Activated CD4-positive, CD25-positive, alpha-beta regulatory T cell treated with anti-CD3 and anti-CD28 coated beads, Interleukin-2, amount 50 U/mL, for 16 hours (primary cell): Measurements from ENCODE around the gene CABP2.

ENCODE experiments used
- DNase-seq: peaks from one replicate; pipeline ENCODE4 v3.0.0-alpha.2; 2020; ENCODE audit warnings: low read depth, low spot score

CABP2 gene

DNA sequence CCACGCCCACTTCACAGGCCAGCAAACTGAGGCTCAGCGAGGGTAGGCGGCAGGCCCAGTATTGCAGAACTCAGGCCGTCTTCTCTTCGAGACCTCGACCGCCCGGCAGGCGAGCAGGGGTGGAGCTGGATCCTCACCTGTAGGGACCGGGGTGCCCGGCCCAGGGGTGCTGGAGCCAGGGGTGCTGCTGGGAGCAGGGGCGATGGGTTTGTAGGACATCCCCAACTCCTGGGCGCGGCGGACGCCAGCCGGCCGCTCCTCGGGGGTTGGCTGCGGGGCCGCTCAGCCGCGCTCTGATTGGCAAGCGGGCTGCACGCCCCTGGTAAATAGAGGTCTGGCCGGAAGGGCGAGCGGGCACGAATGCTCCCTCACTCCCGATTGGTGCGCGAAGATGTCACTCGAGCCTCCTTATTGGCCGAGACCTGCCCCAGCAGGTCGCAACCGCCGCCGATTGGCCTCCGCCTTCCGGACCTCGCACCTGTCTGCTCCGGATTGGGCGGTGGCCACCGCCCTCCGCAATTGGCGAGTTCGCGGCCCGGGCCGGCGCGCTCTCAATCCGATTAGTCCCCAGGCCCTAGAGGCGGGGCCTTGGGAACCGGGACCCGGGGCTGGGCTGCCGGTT is 15.3 kb downstream of the CABP2 start, which contains the start of gene CDK2AP2:
CDK2AP2 (minus strand) TSS at position 299 of the 622 bp plus-strand sequence; CDS start at position 219, 80 bp downstream.
- DNase-seq = peak; percentile 94

DNA sequence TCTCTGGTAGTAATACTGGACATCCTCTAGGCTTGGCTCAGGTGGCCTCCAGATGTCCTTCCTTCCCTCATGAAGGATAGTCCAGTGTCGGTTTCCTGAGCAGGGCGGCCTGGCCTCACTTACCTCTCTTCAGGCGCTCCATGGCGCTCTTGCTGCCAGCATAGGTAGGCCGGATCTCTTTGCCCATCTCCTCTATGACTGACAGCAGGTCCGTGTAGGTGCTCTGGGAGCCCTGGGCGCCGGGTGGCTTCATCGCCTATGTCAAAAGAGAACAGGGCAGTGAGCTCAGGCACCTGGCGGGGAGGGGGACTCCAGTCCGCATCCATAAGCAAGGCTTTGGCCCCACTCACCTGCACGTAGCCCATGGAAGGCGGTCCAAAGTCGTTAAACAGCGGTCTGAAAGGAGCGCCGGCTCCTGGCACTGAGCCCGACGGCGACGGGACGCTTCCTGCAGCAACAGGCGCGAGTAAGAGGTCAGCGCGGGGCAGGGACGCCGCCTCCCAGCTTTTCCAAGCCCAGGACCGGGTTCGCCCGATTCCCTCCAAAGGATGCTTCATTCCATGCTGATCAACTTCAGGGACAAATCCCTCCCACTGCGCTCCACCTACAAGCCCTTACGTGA is 15.9 kb downstream of the CABP2 start:
- no peak for DNase-seq

DNA sequence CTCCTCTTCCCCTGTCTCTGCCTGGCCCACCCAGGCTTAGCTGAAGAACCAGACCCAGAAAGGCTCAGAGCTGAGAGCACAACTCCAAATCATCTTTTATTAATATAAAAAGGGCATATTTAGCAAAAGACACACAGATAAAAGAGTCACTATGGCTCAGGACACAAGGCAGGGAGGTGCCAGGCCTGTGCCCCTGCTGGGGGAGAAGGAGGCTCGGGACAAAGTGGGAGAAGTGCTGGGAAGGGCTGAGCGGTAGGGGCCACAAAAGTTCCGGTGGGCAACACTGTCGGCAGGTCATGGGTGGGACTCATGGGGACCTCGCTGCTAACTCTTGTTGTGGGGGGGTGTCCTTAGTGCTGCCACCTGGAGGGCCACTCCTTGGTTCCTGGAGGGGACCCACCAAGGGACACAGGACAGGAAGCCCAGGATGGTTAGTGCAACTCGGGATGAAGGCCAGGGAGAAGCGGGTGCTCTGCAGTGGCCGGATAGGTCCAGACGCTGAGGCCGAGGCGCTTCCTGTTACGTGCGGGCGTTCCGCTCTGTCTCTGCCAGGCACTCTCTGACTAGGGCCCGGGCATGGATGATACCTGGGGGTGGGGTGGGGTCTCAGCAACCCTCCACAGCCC is 16.7 kb downstream of the CABP2 start:
- no peak for DNase-seq

- peak; percentile 79 for DNase-seq
Measured at GRCh38 chr11:67505605-67506396, 17.4 kb downstream of the CABP2 start.

- DNase-seq = peak; percentile 41
Measured at GRCh38 chr11:67504950-67505581, 18.2 kb downstream of the CABP2 start, which contains the start of gene PITPNM1. Gene PITPNM1 (minus strand): TSS chr11:67505363. CDS start chr11:67504180, 1,183 bp downstream.

DNA sequence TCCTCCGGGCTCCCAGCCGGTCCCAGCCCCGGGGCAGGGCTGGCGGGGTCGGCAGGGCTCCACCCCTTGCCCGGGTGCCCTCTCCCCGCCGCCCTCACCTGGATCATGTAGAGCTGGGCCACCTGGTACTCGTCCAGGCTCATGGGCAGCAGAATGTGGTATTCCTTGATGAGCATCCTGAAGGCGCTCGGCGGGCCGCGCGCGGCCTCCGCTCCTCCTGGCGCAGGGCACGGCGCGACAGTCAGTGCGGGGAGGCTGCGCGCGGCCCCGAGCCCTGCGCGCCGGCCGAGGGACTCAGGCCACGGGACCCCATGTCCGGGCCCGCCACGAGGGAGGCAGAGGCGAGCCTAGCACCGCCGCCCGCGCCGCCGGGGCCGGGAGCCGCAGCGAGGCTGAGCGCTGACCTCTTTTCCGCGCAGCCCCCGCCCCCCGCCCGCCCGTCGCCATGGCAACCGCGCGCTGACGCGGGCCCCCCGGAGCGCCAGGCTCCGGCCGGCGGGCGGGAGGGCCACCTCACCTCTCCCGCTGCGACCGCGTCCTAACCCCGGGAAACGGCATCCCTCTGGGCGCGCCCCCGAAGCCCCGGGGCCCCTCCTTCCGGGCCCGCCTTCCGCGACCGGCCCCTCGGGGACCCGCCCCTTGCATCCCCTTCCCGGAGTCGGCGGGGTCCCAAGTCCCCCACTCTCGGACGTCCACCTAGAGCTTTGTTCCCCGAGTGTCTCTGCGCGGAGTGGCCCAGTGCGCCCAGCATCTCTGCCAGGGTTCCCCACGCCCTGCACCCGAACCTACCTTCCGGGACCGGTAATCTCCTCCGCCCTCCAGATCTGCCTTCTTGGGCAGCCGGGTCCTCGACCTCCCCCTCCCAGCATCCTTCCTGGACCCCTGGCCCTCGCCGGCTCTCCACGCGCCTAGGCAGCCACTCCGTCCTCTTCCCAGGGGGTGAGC is 19.0 kb downstream of the CABP2 start:
- no peak for DNase-seq

DNA sequence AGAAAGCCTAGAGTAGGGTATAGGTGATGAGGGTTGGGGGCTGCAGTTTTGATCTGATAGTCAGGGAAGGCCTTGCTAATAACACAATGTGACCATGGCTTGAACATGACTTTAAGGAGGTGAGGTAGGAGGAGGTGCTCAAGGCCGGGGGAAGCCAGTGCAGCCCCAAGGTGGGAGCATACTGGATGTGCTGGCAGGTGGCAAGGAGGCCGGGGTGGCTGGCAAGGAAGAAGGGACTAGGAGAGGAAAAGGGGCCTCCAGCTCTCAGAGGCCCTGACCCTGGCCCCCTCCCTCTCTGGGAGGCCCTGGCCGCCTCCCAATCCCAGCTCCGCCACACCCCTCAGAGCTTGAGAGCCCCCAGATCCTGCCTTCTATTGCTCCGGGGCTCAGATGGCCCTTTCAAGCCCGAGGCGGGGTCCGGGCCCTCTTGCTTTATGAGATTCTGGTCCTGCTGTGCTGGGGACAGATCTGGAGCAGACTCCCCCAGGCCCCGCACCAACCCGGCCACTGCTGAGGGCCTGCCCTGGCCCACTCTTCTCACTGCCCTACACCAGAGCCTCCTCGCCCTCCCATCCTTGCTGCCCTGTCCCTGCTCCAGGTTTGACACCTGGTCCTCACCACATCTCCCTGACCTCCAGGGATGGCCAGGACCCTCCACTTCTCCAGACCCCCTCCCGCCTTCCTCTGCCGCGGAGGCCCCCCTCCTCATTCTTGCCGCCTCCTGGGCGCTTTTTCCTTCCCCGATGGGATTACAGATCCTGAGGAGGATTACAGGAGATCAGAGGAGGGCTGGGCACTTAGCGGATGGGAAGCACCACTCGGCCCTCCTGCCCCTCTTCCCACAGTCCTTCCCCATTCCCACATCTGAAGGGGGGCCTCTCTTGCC is 19.9 kb downstream of the CABP2 start:
- no peak for DNase-seq

DNA sequence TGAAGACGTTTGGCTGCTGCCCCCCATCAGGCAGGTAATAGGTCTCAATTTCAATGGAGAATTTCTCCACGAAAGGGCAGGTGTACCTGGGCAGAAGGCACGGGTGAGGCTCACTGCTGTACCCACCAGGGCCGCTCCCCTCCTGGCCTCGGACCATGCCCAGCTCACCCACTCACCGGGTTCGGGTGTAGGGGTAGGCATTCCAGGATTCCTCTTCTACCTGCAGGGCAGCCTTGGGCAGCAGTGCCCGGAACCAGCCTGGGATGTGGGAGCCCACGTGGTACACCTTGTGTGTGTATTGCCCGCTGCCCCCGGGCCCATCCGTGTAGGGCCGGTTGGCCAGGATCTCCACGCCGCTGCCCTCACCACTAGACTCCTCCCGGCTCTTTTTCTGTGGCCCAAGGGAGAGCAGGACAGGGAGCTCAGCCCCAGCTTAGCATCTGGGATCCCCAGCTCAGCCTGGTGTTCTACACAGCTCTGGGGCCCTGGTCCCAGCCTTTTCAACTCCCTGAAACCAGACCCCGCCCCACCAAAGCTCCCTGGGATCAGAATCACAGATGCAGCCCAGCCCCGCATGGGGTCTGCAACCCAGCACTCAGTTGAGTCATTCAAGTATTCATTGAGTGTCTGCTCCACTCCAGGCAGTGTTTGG is 20.8 kb downstream of the CABP2 start:
- DNase-seq = no peak

- DNase-seq = no peak
Measured at GRCh38 chr11:67501854-67502253, 21.4 kb downstream of the CABP2 start.

DNA sequence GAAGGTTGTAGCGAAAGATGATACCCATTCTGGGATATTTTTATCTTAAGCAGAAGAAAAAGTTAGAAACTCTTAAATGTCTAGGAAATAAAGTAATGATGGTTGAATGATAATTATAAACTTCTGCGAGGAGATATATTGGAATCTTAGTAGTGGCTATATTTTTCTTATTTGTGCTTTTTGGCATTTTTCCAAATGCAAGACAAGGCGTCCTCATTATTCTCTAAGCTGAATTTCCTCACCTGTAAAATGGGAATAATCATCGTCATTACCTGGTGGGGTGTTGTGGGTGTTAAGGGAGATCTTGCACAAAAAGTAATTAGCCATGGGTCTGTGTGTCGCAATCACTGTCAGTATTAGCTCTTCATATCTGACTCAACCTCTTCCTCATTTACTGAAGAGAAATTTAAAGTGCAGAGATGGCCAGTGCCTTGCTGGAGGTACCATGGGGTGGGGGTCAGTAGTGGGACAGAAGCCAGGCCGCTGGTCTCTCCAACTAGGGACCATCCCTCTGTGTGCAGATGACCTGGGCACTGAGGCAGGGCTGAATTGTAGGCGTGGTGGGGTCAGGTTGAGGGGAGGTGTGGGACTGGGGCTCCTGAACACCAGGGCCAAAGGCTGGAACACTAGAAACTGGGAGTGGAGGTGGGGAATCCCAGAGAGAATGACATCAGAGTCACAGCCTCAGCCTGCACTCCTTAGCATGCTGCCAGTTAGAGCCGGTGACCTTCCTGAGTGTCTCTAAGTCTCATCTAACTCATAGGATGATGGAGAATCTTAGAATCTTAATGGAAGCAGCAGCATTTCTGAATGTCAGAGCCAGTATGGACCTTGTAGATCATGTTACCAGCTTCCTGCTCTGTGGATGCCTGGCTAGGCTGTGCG is 22.2 kb downstream of the CABP2 start:
- no peak for DNase-seq

DNA sequence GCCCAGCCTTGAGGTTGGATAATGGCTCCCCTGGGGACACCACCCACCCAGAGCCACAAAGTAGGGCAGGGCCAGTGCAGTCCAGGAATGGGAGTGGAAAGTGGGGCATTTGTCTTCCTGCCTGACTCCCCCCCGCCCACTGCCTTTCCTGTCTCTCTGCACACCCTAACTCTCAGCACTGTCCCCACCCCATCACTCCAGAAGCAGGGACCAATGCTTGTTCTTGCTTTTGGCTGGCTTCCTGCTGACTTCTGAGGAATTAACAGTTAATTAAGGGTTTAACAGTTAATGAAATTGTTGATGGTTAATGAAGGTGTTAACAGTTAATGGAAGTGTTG is 22.8 kb downstream of the CABP2 start:
- no peak for DNase-seq

DNA sequence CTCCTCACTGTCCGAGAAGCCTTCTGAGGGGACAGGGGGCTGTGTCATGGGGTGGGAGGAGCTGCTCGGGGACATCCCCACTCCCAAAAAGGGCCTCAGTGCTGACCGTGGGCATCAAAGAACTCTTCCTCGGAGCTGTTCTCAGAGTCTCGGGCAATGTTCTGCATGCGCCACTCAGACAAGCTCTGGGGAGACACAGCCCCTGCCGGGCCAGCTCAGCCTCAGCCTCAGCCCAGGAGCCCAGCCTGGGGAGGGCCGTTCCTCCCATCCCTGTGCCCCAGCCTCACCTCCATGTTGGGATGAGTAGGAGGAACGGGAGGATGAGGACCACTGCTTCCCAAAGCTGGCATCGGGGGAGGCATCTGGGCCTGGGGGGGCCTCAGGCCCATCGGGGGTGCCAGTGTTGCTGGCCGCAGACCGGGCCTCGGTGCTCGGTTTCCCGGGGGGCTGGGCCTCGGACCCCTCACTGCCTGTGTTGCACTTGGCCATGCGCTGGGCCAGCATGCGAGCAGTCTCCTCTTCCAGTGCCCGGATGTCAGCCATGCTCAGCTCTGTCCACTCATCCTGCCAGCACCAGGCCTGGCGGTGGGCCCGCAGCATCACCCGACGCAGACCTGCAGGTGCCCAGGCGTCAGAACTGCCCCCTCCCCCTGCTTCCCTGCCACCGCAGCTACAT is 23.3 kb downstream of the CABP2 start:
- no peak for DNase-seq

- DNase-seq = no peak
Measured at GRCh38 chr11:67498544-67498972, 24.7 kb downstream of the CABP2 start.

DNA sequence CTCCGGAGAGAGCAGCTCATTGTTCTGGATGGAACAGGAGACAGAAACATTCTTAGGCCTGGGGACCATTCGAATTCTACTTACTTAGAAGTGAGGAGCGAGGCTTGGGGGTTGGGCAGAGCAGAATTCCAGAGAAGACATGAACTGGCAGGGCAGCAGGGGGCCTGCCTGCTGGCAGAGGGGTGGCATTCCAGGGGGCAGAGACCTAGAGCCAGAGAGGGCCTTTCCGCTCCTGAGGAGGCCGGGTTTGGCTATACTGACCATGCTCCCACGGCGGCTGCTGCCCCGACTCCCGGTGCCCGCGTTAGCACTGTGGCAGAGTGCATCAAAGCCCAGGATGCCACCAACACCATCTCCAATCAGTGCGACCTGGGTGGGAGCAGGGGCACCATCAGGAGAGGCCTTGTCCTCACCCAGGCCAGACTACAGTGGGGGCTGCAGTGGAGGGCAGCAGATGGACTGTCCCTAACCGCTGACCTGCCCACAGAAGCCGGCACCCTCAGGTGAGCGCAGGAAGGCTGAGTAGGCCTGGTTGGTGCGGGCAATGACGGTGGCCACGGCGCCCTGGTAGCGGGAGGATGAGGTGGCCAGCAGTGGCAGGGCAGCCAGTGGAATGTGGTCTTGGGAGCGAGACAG is 25.5 kb downstream of the CABP2 start:
- no peak for DNase-seq

DNA sequence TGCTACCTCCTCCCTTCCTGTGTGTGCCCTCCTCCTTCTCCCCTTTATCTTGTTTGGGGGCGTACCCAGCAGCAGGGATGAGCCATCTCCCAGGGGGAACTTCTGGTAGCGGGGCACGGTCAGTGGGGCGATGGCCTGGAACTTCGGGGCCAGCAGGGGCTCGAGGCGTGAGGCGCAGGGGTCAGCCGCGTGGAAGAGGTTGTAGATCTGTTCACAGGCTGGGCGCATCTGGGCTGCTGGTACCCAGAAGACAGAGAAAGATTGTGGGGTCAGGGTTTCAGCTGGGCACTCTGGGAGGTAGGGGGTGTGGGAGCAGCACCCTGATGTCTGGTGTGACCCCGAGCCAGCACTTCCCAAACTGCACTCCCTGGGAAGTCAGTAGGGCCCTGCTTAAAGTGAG is 27.1 kb downstream of the CABP2 start:
- DNase-seq = no peak

DNA sequence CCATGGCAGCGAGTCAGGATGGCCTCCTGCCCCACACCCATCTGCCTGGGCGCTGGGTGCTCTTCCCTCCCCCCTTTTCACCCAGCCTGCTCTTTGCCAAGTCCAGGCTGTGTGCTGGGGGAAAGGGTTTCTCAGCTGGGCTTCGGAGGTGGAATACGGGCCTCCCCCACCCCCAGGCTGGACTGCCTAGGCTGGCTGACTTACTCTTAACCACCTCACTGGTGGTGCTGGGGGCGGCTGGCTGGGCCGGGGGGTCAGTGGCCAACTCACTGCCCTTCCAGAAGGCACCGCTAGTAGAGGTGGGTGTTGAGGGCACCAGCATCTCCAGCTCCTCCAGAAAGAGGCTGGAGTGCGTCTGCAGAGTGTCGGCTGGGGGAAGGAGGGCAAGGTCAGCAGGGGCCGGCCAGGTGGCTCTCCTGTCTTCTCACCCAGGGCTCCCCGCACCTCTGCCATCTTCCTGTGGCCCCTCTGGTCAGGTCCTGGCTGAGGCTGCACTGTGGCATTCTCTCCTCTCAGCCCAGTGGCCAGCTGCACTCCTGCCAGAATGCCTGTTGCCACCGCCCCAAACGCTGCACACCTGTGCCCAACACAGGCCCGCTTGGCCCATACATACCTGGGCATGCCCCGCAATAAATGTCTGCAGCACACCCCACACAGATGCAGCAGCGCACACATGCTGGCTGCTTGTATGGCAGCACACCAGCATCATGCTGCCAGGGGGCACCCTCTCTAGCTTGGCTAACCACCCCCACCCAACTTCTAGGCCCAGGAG is 27.8 kb downstream of the CABP2 start:
- DNase-seq = no peak
